CD4-positive, alpha-beta T cell (primary cell): ENCODE results near the gene SCAMP4. TPM values are rescaled to one million over a fixed set of nuclear protein-coding genes. Genes with fewer than 3 reads are reported as not detected.

ENCODE experiments used
- ATAC-seq: fragments of 200-7000 bp; cut with Tn5 transposase; one replicate; pipeline ENCODE4 v1.10.0; 2022; ENCODE audit warnings: mild to moderate bottlenecking; ENCODE audit not compliant: poor library complexity
- CTCF ChIA-PET: fragments of 350-600 bp; sonication (Branson Sonifier 250); formaldehyde crosslinking; loops from one replicate; lab custom pipeline; 2021; ENCODE audit warnings: antibody characterized with exemption, inconsistent platforms; lab: Charles Lee
- POLR2A ChIA-PET: fragments of 350-600 bp; sonication (Branson Sonifier 250); formaldehyde crosslinking; loops from one replicate; lab custom pipeline; 2021; ENCODE audit warnings: antibody characterized with exemption, inconsistent platforms; lab: Charles Lee
- DNase-seq, 14 experiments: peaks; one replicate each; pipeline ENCODE4 v3.0.0-alpha.2; 2013 to 2020; ENCODE audit warnings: mixed read lengths in 2 of 14
- H3K27ac ChIP-seq, 2 donors: one replicate each; pipeline versions ENCODE4 v1.5.1 to v1.7.0; 2013; ENCODE audit warnings: low read length in 2 of 2, low read depth in 1 of 2, mild to moderate bottlenecking in 1 of 2
- H3K27me3 ChIP-seq, 2 experiments: 1 replicate in 1 of 2; 2 replicates in 1 of 2; pipeline versions ENCODE4 v1.6.1 to v1.7.0; 2013; ENCODE audit warnings: low read length in 2 of 2, control low read depth in 1 of 2, mild to moderate bottlenecking in 1 of 2, moderate library complexity in 1 of 2; ENCODE audit not compliant: insufficient read depth in 2 of 2, control insufficient read depth in 1 of 2
- H3K36me3 ChIP-seq: one replicate; pipeline ENCODE4 v1.6.1; 2013; ENCODE audit warnings: low read length, control low read depth; ENCODE audit not compliant: insufficient read depth
- H3K4me1 ChIP-seq: one replicate; pipeline ENCODE4 v1.6.1; 2013; ENCODE audit warnings: low read length, control low read depth; ENCODE audit not compliant: insufficient read depth
- H3K4me3 ChIP-seq: one replicate; pipeline ENCODE4 v1.5.1; 2013; ENCODE audit warnings: mild to moderate bottlenecking, low read length, moderate library complexity
- H3K9me3 ChIP-seq, 2 experiments: 1 replicate in 1 of 2; 2 replicates in 1 of 2; pipeline versions ENCODE4 v1.6.1 to v1.7.0; 2013; ENCODE audit warnings: low read length in 2 of 2, mild to moderate bottlenecking in 2 of 2, control low read depth in 1 of 2, moderate library complexity in 1 of 2; ENCODE audit not compliant: control insufficient read depth in 1 of 2, insufficient read depth in 1 of 2
- H3K27ac Mint-ChIP-seq: one replicate; pipeline ENCODE4 v1.8.0; 2020; ENCODE audit warnings: mixed read lengths
- H3K27me3 Mint-ChIP-seq: one replicate; pipeline ENCODE4 v1.8.0; 2021; ENCODE audit warnings: mixed read lengths
- H3K36me3 Mint-ChIP-seq: one replicate; pipeline ENCODE4 v1.8.0; 2021; ENCODE audit warnings: low read depth, mixed read lengths
- H3K4me1 Mint-ChIP-seq: one replicate; pipeline ENCODE4 v1.8.0; 2021; ENCODE audit warnings: low read depth, mixed read lengths
- H3K4me3 Mint-ChIP-seq: one replicate; pipeline ENCODE4 v1.8.0; 2020; ENCODE audit warnings: mild to moderate bottlenecking, mixed read lengths
- H3K9me3 Mint-ChIP-seq: one replicate; pipeline ENCODE4 v1.8.0; 2020; ENCODE audit warnings: mixed read lengths
- CTCF ChIP-seq: fragments of 200-600 bp; IDR thresholded peaks from one replicate; pipeline ENCODE4 v1.8.0; 2022; ENCODE audit warnings: antibody characterized with exemption, mild to moderate bottlenecking
- intact Hi-C, 2 experiments: fragments of 100-400 bp; cut with DNase I in 1 of 2; cut with micrococcal nuclease in 1 of 2; formaldehyde crosslinking; loops; one replicate each; pipeline versions ENCODE4 v1.15.1 to v1.9.0; 2023 to 2025; cut with DNase I, micrococcal nuclease
- total RNA-seq, 174 experiments: library from RNA in 2 of 174; stranded (reverse) in 2 of 174; gene quantifications; one replicate each; pipeline ENCODE4 v1.2.3 and lab custom pipeline; 2021 to 2026

The SCAMP4 gene
- total RNA-seq, 2 experiments from 2014 or later, result 12.7 to 15.4 TPM

DNA sequence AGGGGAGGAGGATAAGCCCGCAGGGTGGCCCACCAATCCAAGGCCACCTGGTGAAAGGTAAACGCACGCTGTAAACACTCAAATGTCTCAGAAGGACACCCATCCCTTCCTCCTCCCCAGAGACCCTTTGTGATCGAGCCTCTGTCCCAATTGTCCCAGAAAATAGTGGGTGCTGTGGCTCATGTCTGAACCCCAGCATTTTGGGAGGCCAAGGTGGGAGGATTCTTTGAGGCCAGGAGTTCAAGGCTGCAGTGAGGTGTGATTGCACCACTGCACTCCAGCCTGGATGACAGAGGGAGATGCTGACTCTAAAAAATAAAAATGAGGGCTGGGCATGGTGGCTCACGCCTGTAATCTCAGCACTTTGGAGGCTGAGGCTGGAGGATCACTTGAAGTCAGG lies 16.8 kb upstream of the SCAMP4 start:
- H3K36me3 ChIP-seq, result no peaks in the 10 kb centered on the region
- ATAC-seq (no peak), DNase-seq (no peak)
- Mint-ChIP-seq H3K4me3 (no peak overlapping the region), H3K27ac (no peak overlapping the region), H3K4me1 (peaks cover 25% of the 10 kb centered on the region), H3K9me3 (no peaks in the 10 kb centered on the region), H3K27me3 (no peaks in the 10 kb centered on the region), H3K36me3 (peaks cover 18% of the 10 kb centered on the region)
- intact Hi-C loops, result no loop called here
- ChIA-PET CTCF (no interaction called here), POLR2A (interaction anchor here (1.0 kb wide), 1 partner anchor 12 kb away, joined by 3 read pairs; no protein-coding TSS in a partner anchor)
- H3K27me3 ChIP-seq, result no peaks in the 10 kb centered on the region
- H3K4me1 ChIP-seq, result peaks cover 18% of the 10 kb centered on the region
- H3K27ac ChIP-seq, result no peak overlapping the region
- TF ChIP-seq CTCF, result no peak
- no peak overlapping the region for H3K4me3 ChIP-seq
- H3K9me3 ChIP-seq, result no peaks in the 10 kb centered on the region

- no peaks in the 10 kb centered on the region for H3K9me3 Mint-ChIP-seq
- Histone ChIP-seq H3K4me1 (peaks cover 11% of the 10 kb centered on the region), H3K9me3 (no peaks in the 10 kb centered on the region), H3K4me3 (no peak overlapping the region), H3K36me3 (no peaks in the 10 kb centered on the region), H3K27me3 (no peaks in the 10 kb centered on the region), H3K27ac (no peak overlapping the region)
- no peaks in the 10 kb centered on the region for H3K27me3 Mint-ChIP-seq
- ATAC-seq, result no peak
- no peak for DNase-seq
- H3K27ac Mint-ChIP-seq, result no peak overlapping the region
- intact Hi-C loops, result no loop called here
- TF ChIP-seq CTCF, result no peak
- no peak overlapping the region for H3K4me3 Mint-ChIP-seq
- H3K36me3 Mint-ChIP-seq, result peaks cover 4% of the 10 kb centered on the region
- H3K4me1 Mint-ChIP-seq, result peaks cover 11% of the 10 kb centered on the region
- ChIA-PET CTCF (no interaction called here), POLR2A (no interaction called here)
Measured at GRCh38 chr19:1889907-1890306, 15.3 kb upstream of the SCAMP4 start.

- POLR2A ChIA-PET, result interaction anchor here (1.8 kb wide), 1 partner anchor 18 kb away, joined by 8 read pairs; no protein-coding TSS in a partner anchor
- peak overlapping the region; percentile 36 for H3K27ac Mint-ChIP-seq
- H3K9me3 ChIP-seq, result no peaks in the 10 kb centered on the region
- DNase-seq (no peak), ATAC-seq (no peak)
- H3K27me3 Mint-ChIP-seq, result no peaks in the 10 kb centered on the region
- CTCF ChIA-PET, result no interaction called here
- peaks cover 26% of the 10 kb centered on the region for H3K4me1 Mint-ChIP-seq
- intact Hi-C loops, result no loop called here
- H3K4me1 ChIP-seq, result peaks cover 40% of the 10 kb centered on the region
- no peak overlapping the region for H3K27ac ChIP-seq
- H3K4me3 ChIP-seq, result no peak overlapping the region
- peak overlapping the region; percentile 57 for H3K4me3 Mint-ChIP-seq
- H3K36me3 Mint-ChIP-seq, result no peaks in the 10 kb centered on the region
- TF ChIP-seq CTCF, result no peak
- no peaks in the 10 kb centered on the region for H3K36me3 ChIP-seq
- no peaks in the 10 kb centered on the region for H3K27me3 ChIP-seq
- H3K9me3 Mint-ChIP-seq, result no peaks in the 10 kb centered on the region
Measured at GRCh38 chr19:1893791-1894190, 11.4 kb upstream of the SCAMP4 start.
